Rectal smooth muscle tissue (tissue), 1 donor: ENCODE results near the gene RNF2.

ENCODE experiments used
- H3K27ac ChIP-seq: one replicate; pipeline ENCODE4 v1.7.0; 2013; ENCODE audit warnings: low read depth, low read length, inconsistent platforms
- H3K27me3 ChIP-seq: one replicate; pipeline ENCODE4 v1.7.0; 2013; ENCODE audit warnings: low read length; ENCODE audit not compliant: control insufficient read depth, insufficient read depth
- H3K36me3 ChIP-seq: one replicate; pipeline ENCODE4 v1.7.0; 2013; ENCODE audit warnings: low read length; ENCODE audit not compliant: control insufficient read depth, insufficient read depth
- H3K4me1 ChIP-seq: one replicate; pipeline ENCODE4 v1.7.0; 2013; ENCODE audit warnings: low read length; ENCODE audit not compliant: control insufficient read depth, insufficient read depth
- H3K4me3 ChIP-seq: one replicate; pipeline ENCODE4 v1.7.0; 2013; ENCODE audit warnings: low read length
- H3K9ac ChIP-seq: one replicate; pipeline ENCODE4 v1.7.0; 2013; ENCODE audit warnings: low read length

RNF2 gene

GRCh38 chr1:185112356-185112755 lies 67.0 kb downstream of the RNF2 start:
- Histone ChIP-seq H3K36me3 (no peaks in the 10 kb centered on the region), H3K9ac (no peak overlapping the region)

GRCh38 chr1:185129708-185130107 lies 84.3 kb downstream of the RNF2 start:
- no peak overlapping the region for H3K4me3 ChIP-seq
- H3K27me3 ChIP-seq: no peaks in the 10 kb centered on the region
- H3K9ac ChIP-seq: no peak overlapping the region
- H3K36me3 ChIP-seq: no peaks in the 10 kb centered on the region
- no peaks in the 10 kb centered on the region for H3K4me1 ChIP-seq
- no peak overlapping the region for H3K27ac ChIP-seq

More at GRCh38 chr1:185112356-185112755, 67.0 kb downstream of the RNF2 start:
- H3K27me3 ChIP-seq: no peaks in the 10 kb centered on the region
- H3K4me1 ChIP-seq: no peaks in the 10 kb centered on the region
- H3K27ac ChIP-seq: no peak overlapping the region
- no peak overlapping the region for H3K4me3 ChIP-seq

DNA sequence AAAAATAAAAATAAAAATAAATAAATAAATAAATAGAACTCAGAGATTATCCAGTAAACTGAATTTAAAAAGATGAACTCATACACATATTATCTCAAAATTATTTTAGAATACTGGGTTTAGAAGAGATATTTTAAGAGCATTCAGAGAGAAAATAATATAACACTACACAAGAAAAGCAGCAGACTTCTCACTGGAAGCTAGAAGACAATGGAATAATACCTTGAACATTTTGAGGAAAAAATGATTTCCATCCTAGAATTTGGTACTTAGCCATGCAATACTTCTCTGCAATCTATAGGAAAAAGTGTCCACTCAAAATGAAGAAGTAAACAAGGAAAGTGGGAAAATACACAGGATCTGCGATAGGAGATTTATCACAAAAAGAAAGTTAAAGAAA lies 87.2 kb downstream of the RNF2 start:
- Histone ChIP-seq H3K27me3 (no peaks in the 10 kb centered on the region), H3K36me3 (peaks cover 2% of the 10 kb centered on the region), H3K27ac (no peak overlapping the region), H3K9ac (no peak overlapping the region), H3K4me1 (no peaks in the 10 kb centered on the region), H3K4me3 (no peak overlapping the region)

- Histone ChIP-seq H3K27ac (no peak overlapping the region), H3K36me3 (peaks cover 3% of the 10 kb centered on the region), H3K4me3 (no peak overlapping the region)
Observed at GRCh38 chr1:185137896-185138545, 92.7 kb downstream of the RNF2 start.

GRCh38 chr1:185139246-185139645 lies 93.9 kb downstream of the RNF2 start:
- no peak overlapping the region for H3K9ac ChIP-seq
- no peak overlapping the region for H3K27ac ChIP-seq
- no peak overlapping the region for H3K4me3 ChIP-seq
- H3K27me3 ChIP-seq: no peaks in the 10 kb centered on the region
- H3K4me1 ChIP-seq: no peaks in the 10 kb centered on the region
- peaks cover 3% of the 10 kb centered on the region for H3K36me3 ChIP-seq

More at GRCh38 chr1:185137896-185138545, 92.7 kb downstream of the RNF2 start:
- Histone ChIP-seq H3K4me1 (no peaks in the 10 kb centered on the region), H3K27me3 (no peaks in the 10 kb centered on the region), H3K9ac (no peak overlapping the region)

DNA sequence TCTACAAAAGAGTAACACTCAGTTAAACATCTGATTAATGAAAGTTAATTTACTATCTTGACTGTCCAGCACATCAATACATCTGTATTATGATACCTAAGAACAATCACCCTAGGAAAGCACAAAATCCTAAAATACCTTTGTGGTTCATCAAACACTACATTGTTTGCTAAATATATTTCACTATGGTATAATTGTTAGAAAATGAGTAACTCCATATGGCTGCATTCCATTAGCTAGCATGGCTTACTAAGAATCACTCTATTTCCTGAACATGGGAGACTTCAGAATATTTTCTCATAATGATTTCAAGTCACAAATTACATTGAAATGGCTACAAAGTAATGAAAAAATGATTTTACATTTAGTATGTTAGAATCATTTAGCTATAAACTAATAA lies 98.9 kb downstream of the RNF2 start:
- Histone ChIP-seq H3K27me3 (no peaks in the 10 kb centered on the region), H3K4me3 (no peak overlapping the region), H3K36me3 (peaks cover 4% of the 10 kb centered on the region), H3K4me1 (no peaks in the 10 kb centered on the region), H3K9ac (no peak overlapping the region), H3K27ac (no peak overlapping the region)

- Histone ChIP-seq H3K4me3 (no peak overlapping the region), H3K4me1 (peaks cover 11% of the 10 kb centered on the region), H3K27me3 (no peaks in the 10 kb centered on the region), H3K9ac (no peak overlapping the region), H3K27ac (no peak overlapping the region), H3K36me3 (peaks cover 6% of the 10 kb centered on the region)
Observed at GRCh38 chr1:185151215-185151614, 105.9 kb downstream of the RNF2 start.
